Right lobe of liver (tissue), 4 donors: Measurements from ENCODE around the gene OVOL2.

Experiments
- CTCF ChIP-seq, 4 donors: fragments of 200-600 bp in 3 of 4; fragments of 450-650 bp in 1 of 4; IDR thresholded peaks; one replicate each; pipeline versions ENCODE4 v1.5.1 to v1.8.0; 2016 to 2022; ENCODE audit warnings: antibody characterized with exemption in 4 of 4, mild to moderate bottlenecking in 2 of 4
- POLR2A ChIP-seq: fragments of 450-650 bp; IDR thresholded peaks from one replicate; pipeline ENCODE4 v1.6.1; 2017; ENCODE audit warnings: antibody characterized with exemption, mild to moderate bottlenecking
- donor health status: DM: no; HTN: no; CAD: no.
- donor health status: DM: no; HTN: no; CAD: no.
- donor health status: DM: no; HTN: yes; CAD: no.

GRCh38 chr20:17995967-17996819 is 61.5 kb downstream of the OVOL2 start:
- peak; percentile 93 to 97 (median 96) for TF ChIP-seq CTCF (IDR thresholded peaks at IDR 0.05)
- TF ChIP-seq POLR2A, result no peak
